Muscle layer of colon (tissue), 2 donors: ENCODE measurements around the gene C19orf38.

ENCODE experiments used
- H3K27ac ChIP-seq: one replicate; pipeline ENCODE4 v1.7.0; 2013; ENCODE audit warnings: low read depth, mild to moderate bottlenecking, low read length, moderate library complexity
- H3K27me3 ChIP-seq, 2 donors: one replicate each; pipeline ENCODE4 v1.7.0; 2013; ENCODE audit warnings: low read length in 2 of 2, mild to moderate bottlenecking in 2 of 2; ENCODE audit not compliant: insufficient read depth in 2 of 2, control insufficient read depth in 1 of 2
- H3K36me3 ChIP-seq: one replicate; pipeline ENCODE4 v1.7.0; 2013; ENCODE audit warnings: mild to moderate bottlenecking, low read length; ENCODE audit not compliant: insufficient read depth
- H3K4me1 ChIP-seq: one replicate; pipeline ENCODE4 v1.7.0; 2013; ENCODE audit warnings: mild to moderate bottlenecking, low read length; ENCODE audit not compliant: insufficient read depth
- H3K4me3 ChIP-seq, 2 donors: one replicate each; pipeline ENCODE4 v1.7.0; 2013; ENCODE audit warnings: low read length in 2 of 2, low read depth in 1 of 2, mild to moderate bottlenecking in 1 of 2, moderate library complexity in 1 of 2
- H3K9ac ChIP-seq: one replicate; pipeline ENCODE4 v1.7.0; 2013; ENCODE audit warnings: low read length
- H3K9me3 ChIP-seq: one replicate; pipeline ENCODE4 v1.7.0; 2013; ENCODE audit warnings: mild to moderate bottlenecking, low read length
- donor health status: abdominal sarcoma.
- donor health status: Adenocarcinoma of cecum.

The C19orf38 gene

DNA sequence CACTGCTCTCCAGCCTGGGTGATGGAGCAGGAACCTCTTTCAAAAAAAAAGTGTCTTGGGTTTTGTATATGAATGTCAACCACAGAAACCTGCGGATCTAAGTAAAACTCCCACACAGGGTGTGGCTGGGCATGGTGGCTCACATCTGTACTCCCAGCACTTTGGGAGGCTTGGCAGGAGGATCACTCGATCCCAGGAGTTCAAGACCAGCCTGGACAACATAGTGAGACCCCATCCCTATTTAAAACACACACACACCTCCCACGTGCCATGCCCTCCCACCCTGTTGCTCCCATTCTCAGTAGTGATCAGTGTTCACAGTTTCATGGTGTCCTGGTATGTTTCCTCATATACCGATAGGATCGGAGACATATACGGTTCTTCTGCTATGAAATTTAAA is 21.4 kb upstream of the C19orf38 start:
- H3K4me3 ChIP-seq, result no peak overlapping the region
- H3K36me3 ChIP-seq, result peaks cover 50% of the 10 kb centered on the region

DNA sequence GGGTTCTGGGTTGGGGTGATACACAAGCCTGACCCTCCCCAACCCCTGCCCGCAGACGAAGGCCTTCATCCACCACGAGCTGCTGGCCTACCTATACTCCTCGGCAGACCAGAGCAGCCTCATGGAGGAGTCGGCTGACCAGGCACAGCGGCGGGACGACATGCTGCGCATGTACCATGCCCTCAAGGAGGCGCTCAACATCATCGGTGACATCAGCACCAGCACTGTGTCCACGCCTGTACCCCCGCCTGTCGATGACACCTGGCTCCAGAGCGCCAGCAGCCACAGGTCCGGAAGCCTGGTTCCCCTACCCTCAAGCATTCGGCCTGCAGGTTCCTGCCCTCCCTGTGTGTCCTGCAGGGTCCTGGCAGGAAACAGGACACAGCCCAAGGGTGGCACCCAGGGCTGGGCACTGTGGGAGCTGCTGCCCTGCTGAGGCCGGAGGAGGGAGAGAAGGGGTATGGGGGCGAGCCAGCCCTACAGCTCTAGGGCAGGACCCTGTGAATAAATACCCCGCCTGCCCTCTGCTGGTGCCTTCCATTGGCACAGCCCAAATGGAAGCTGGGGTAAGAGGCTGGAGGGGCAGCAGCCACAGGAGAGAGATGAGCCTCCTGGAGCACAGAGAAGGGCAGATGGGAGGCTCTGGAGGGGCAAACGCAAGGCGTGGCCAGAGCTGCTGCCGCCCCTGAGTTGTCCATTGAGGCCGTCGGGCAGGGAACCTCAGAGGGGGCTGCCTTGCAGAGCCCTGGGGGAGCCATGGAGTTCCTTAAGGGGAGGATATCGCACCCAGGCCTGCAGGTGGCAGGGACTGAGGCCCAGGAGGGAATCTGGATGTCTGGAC is 19.0 kb upstream of the C19orf38 start:
- H3K9me3 ChIP-seq, result no peaks in the 10 kb centered on the region
- no peaks in the 10 kb centered on the region for H3K27me3 ChIP-seq
- peaks cover 39% of the 10 kb centered on the region for H3K36me3 ChIP-seq
- no peak overlapping the region for H3K27ac ChIP-seq
- H3K4me1 ChIP-seq, result no peaks in the 10 kb centered on the region
- H3K9ac ChIP-seq, result no peak overlapping the region
- H3K4me3 ChIP-seq, result no peak overlapping the region

More for the DNA sequence above, 21.4 kb upstream of the C19orf38 start:
- Histone ChIP-seq H3K9ac (no peak overlapping the region), H3K4me1 (no peaks in the 10 kb centered on the region), H3K27me3 (no peaks in the 10 kb centered on the region), H3K9me3 (no peaks in the 10 kb centered on the region), H3K27ac (no peak overlapping the region)

DNA sequence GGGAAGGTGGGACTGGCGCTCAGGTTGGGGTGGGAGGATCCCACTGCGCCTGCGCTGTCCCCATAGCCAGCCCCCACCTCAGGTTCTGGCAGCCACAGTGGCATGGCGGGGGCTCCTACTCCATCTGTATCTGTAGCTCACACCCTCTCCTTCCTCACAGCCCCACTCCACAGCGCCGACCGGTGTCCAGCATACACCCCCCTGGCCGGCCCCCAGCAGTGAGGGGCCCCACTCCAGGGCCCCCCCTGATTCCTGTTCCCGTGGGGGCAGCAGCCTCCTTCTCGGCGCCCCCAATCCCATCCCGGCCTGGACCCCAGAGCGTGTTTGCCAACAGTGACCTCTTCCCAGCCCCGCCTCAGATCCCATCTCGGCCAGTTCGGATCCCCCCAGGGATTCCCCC is 18.2 kb upstream of the C19orf38 start:
- Histone ChIP-seq H3K36me3 (peaks cover 33% of the 10 kb centered on the region), H3K9me3 (no peaks in the 10 kb centered on the region), H3K4me1 (peaks cover 2% of the 10 kb centered on the region), H3K4me3 (no peak overlapping the region), H3K27me3 (no peaks in the 10 kb centered on the region), H3K27ac (no peak overlapping the region), H3K9ac (no peak overlapping the region)

DNA sequence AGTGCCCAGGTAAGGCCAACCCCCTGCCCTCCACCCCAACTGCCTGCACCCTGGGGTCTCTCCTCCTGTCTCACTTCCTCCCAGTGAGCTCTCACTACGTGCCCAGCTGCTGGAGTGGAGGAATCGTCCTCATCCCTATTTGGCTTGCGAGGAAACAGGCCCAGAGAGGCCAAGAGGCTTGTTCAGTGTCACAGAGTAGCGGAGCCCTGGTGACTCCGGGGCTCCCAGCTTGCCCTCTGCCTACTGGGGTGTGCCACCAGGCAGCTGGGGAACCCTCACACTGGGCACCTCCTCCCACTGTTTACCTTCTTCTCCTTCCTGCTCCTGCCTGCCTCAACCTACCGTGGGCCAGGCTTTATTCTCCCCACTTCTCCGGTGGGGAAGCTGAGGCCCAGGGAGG is 17.8 kb upstream of the C19orf38 start:
- Histone ChIP-seq H3K4me1 (peaks cover 6% of the 10 kb centered on the region), H3K27ac (no peak overlapping the region), H3K9ac (no peak overlapping the region), H3K9me3 (no peaks in the 10 kb centered on the region), H3K4me3 (no peak overlapping the region), H3K36me3 (peaks cover 31% of the 10 kb centered on the region), H3K27me3 (no peaks in the 10 kb centered on the region)

DNA sequence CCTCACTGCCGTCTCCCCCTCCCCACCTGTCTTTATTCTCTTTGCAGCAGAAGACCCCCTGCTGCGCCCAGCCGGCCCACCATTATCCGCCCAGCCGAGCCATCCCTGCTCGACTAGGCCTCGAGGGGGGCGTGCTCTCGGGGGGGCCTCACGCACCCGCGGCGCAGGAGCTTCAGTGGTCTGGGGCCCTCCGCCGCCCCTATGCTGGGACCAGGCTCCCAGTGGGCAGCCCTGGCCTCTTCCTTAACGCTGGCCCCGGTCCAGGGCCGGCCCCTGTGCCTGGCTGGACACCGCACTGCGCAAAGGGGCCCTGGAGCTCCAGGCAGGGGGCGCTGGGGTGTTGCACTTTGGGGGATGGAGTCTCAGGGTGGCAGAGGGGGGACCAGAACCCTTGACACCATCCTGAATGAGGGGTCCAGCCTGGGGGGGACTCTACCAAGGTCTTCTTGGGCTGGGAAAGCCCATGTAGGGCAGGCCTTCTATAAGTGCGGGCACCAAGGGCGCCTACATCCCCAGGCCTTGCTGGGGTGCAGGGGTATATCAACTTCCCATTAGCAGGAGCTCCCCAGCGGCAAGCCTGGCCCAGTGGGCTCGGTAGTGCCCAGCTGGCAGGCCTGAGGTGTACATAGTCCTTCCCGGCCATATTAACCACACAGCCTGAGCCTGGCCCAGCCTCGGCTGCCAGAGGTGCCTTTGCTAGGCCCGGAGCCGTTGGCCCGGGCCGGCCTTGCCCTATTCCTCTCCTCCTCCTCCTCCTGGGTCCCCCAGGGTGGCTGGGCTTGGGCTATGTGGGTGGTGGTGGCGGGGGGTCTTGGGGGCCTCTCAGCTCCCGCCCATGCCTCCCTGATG is 17.1 kb upstream of the C19orf38 start:
- H3K4me1 ChIP-seq, result peaks cover 7% of the 10 kb centered on the region
- H3K9me3 ChIP-seq, result no peaks in the 10 kb centered on the region
- H3K9ac ChIP-seq, result no peak overlapping the region
- no peak overlapping the region for H3K27ac ChIP-seq
- H3K27me3 ChIP-seq, result no peaks in the 10 kb centered on the region
- H3K4me3 ChIP-seq, result no peak overlapping the region
- H3K36me3 ChIP-seq, result peaks cover 25% of the 10 kb centered on the region

DNA sequence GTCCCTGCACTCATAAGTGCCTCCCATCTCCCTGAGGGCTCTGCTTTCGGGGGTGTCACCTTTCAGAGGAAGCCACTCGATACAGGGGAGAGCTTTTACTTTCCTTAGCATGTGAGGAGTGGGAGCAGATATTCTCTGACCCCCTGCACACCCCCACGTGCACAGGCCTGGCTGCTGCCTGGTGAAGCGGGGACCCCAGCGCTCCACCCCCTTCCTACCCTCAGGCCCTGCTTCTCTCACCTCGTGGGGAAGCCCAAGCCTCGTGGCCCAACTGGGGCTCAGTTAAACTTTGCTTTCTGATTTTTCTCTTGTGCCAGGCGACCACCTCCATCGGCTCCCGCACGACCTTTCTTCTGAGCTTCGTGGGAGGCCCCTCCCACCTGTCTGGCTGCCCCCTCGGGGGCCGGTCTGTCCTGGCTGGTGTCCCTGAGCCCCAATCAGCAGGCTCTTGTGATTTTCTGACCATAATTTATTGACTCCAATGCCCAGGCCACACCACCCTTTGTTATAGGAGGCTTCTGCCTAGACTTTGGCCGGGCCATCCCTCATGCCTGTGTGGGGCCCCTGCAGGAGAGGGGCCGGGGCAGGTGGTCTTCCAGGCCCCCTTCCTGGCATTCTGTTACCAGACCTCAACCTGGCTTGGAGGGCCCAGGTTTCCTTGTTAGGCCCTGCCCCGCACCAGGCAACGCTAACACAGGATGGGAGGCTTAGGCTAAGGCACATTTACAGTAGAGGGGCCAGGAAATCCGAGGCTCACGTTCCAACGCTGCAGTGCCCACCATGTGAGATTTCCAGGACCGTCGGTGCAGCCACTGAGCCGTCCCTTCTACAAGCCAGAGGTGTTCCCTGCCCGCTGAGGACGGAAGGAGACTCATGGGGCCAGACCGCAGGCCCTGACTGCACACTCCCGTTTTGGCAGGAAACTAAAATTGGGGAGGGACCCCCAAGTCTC is 16.0 kb upstream of the C19orf38 start:
- H3K4me1 ChIP-seq, result peaks cover 7% of the 10 kb centered on the region
- no peak overlapping the region for H3K4me3 ChIP-seq
- H3K27me3 ChIP-seq, result no peaks in the 10 kb centered on the region
- H3K27ac ChIP-seq, result no peak overlapping the region
- no peak overlapping the region for H3K9ac ChIP-seq
- peaks cover 16% of the 10 kb centered on the region for H3K36me3 ChIP-seq
- no peaks in the 10 kb centered on the region for H3K9me3 ChIP-seq

DNA sequence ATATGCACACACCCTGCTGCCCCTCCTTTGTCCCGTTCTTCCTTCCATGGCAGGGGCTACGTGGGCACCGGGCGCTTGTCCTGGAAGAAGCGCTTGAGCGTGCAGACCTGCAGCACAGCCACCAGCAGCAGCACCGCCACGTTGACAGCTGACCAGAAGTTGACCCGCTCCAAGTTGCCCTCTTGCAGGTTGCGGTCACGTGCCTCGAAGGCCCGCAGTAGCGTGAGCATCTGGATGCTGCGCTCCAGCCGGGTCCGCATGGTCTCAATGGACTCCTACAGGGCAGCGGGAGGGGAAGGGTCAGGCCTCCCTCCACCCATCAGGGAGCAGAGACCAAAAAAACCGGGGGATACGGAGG is 15.3 kb upstream of the C19orf38 start:
- peaks cover 16% of the 10 kb centered on the region for H3K36me3 ChIP-seq
- H3K9ac ChIP-seq, result no peak overlapping the region
- H3K4me3 ChIP-seq, result no peak overlapping the region
- H3K27ac ChIP-seq, result no peak overlapping the region
- no peaks in the 10 kb centered on the region for H3K9me3 ChIP-seq
- no peaks in the 10 kb centered on the region for H3K27me3 ChIP-seq
- H3K4me1 ChIP-seq, result peaks cover 7% of the 10 kb centered on the region

DNA sequence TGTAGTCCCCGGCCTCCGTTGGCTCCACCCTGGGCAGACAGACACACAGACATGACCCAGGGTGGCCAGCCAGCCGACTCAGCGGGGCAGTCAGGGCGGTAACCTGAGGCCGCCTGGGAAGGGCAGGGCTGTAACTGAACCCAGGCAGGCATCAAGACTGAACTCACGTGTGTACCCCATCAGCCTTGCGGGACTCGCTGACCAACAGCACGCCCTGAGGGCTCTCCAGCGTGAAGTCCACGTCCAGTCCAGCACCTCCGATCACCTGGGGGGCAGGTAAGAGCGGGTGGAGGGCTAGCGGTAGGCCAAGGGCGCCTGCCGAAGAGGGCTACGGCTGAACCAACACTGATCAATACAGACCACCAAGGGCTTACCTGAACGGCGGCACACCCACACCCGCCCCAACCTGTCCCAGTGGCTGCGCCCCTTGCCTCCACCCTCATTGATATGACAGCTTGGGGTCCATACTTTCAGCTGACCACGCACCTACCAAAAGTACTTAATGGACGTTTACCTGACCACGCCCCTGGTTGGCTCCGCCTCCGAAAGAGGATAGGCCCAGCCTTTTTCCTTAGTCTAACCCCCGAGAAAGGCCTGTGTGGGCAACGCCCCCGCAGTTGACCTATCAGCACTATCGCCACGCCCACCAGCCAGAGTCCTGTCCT is 13.0 kb upstream of the C19orf38 start:
- Histone ChIP-seq H3K9ac (no peak overlapping the region), H3K27me3 (no peaks in the 10 kb centered on the region), H3K27ac (peak overlapping the region; percentile 41), H3K9me3 (no peaks in the 10 kb centered on the region), H3K4me1 (peaks cover 7% of the 10 kb centered on the region), H3K36me3 (peaks cover 4% of the 10 kb centered on the region), H3K4me3 (peak overlapping the region in 1 of 2 donors; percentile 67)

DNA sequence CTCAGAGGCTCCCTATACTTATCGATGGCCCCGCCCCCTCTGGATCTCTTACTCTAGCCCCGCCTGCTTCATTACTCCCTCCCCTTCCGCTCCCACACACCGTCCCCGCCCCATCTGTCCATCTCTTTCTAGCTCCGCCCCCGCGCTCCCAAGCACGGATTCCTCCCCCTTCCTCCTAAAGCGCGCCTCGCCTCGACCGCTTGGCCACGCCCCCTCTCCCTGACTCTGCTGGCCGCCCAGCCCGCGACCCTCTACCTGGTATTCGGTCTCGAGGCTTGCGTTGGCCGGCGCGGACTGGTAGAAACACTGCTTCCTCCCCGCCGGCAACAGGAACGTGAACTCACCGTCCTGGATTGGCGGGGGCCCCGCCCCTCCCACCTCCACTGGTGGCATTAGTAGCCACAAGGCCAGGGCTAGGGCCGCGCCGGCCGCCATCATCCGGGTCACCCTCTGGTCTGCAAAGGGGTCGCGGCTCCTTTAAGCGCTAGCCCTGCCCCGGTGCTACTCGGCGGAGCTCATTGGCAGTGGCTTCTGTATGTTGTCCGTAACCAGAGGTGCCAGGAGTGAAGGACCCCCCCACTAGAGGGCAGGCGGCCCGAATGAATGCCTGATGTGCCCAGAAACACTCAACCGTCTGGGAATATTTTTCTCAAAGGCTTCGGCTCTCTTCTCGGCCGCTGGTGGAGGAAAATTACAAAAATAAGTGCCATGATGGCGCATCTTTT is 12.3 kb upstream of the C19orf38 start, which contains the start of gene TMED1:
Gene TMED1, minus strand, starts transcription at position 459 of the 725 bp plus-strand sequence. Its CDS starts 21 bp downstream, at position 438.
- peaks cover 7% of the 10 kb centered on the region for H3K4me1 ChIP-seq
- no peaks in the 10 kb centered on the region for H3K9me3 ChIP-seq
- no peaks in the 10 kb centered on the region for H3K36me3 ChIP-seq
- H3K9ac ChIP-seq, result peak within 1 kb of the TSS; percentile 65
- no peaks in the 10 kb centered on the region for H3K27me3 ChIP-seq
- peak within 1 kb of the TSS; percentile 92 for H3K27ac ChIP-seq
- H3K4me3 ChIP-seq, result peak within 1 kb of the TSS; percentile 67 to 83
